Stromal cell of bone marrow (primary cell): ENCODE results near the gene TMEM132E.

Experiments used
- DNase-seq: peaks from one replicate; pipeline ENCODE4 v3.0.0-alpha.2; 2012; ENCODE audit warnings: low read depth

The TMEM132E gene

GRCh38 chr17:34570506-34570905 lies 8.9 kb upstream of the TMEM132E start:
- DNase-seq = no peak

- no peak for DNase-seq
Observed at GRCh38 chr17:34571428-34572130, 7.8 kb upstream of the TMEM132E start.

GRCh38 chr17:34572483-34572882 lies 6.9 kb upstream of the TMEM132E start:
- no peak for DNase-seq

- DNase-seq = no peak
Observed at GRCh38 chr17:34575182-34575581, 4.2 kb upstream of the TMEM132E start.

- no peak for DNase-seq
Observed at GRCh38 chr17:34578016-34578415, 1.4 kb upstream of the TMEM132E start.

- no peak for DNase-seq
Observed at GRCh38 chr17:34578656-34579016, 746 bp upstream of the TMEM132E start.

GRCh38 chr17:34579979-34580684 lies 750 bp downstream of the TMEM132E start:
- no peak for DNase-seq

GRCh38 chr17:34580685-34581445 lies 1.5 kb downstream of the TMEM132E start:
- no peak for DNase-seq

- DNase-seq = no peak
Observed at GRCh38 chr17:34581446-34582184, 2.2 kb downstream of the TMEM132E start.

GRCh38 chr17:34582185-34582900 lies 3.0 kb downstream of the TMEM132E start:
- DNase-seq = no peak

- DNase-seq = no peak
Observed at GRCh38 chr17:34582901-34583245, 3.5 kb downstream of the TMEM132E start.

- DNase-seq = no peak
Observed at GRCh38 chr17:34584805-34585416, 5.5 kb downstream of the TMEM132E start.

- no peak for DNase-seq
Observed at GRCh38 chr17:34586346-34586846, 7.0 kb downstream of the TMEM132E start.

GRCh38 chr17:34588266-34588665 lies 8.9 kb downstream of the TMEM132E start:
- DNase-seq = no peak

GRCh38 chr17:34589120-34589965 lies 10.0 kb downstream of the TMEM132E start:
- no peak for DNase-seq

GRCh38 chr17:34592002-34592401 lies 12.6 kb downstream of the TMEM132E start:
- no peak for DNase-seq

- no peak for DNase-seq
Observed at GRCh38 chr17:34596920-34597319, 17.5 kb downstream of the TMEM132E start.

GRCh38 chr17:34598161-34598776 lies 18.9 kb downstream of the TMEM132E start:
- DNase-seq = no peak

- DNase-seq = no peak
Observed at GRCh38 chr17:34601416-34601815, 22.0 kb downstream of the TMEM132E start.

GRCh38 chr17:34603974-34604373 lies 24.6 kb downstream of the TMEM132E start:
- DNase-seq = no peak
